Measurements from ENCODE around the gene ASB11.
"Not testable (repeated sequence)": the region's sequence is repeated elsewhere in the genome, so short reads cannot be mapped to it uniquely, and the experiment has no call there.

ASB11 gene

GRCh38 chrX:15292861-15293260 lies 22.6 kb downstream of the ASB11 start:
- no peak for DNase-seq
- TF ChIP-seq POLR2A (IDR thresholded peaks at IDR 0.05; ENCODE audit: low read length) (no peak), GATA1 (IDR thresholded peaks at IDR 0.05; ENCODE audit: low read depth, low read length) (no peak)

- TF ChIP-seq GATA1 (IDR thresholded peaks at IDR 0.05; ENCODE audit: low read depth, low read length) = no peak
- TF ChIP-seq POLR2A (IDR thresholded peaks at IDR 0.05; ENCODE audit: low read length) = no peak
These were observed 37.8 kb downstream of the ASB11 start for GRCh38 chrX:15277604-15278003.

GRCh38 chrX:15274946-15275345 lies 40.5 kb downstream of the ASB11 start:
- no peak for DNase-seq

More at GRCh38 chrX:15277604-15278003, 37.8 kb downstream of the ASB11 start:
- no peak for DNase-seq

GRCh38 chrX:15273275-15273674 lies 42.2 kb downstream of the ASB11 start:
- not testable (repeated sequence) for DNase-seq

More at GRCh38 chrX:15274946-15275345, 40.5 kb downstream of the ASB11 start:
- no peak for TF ChIP-seq POLR2A (IDR thresholded peaks at IDR 0.05; ENCODE audit: low read length)
- TF ChIP-seq GATA1 (IDR thresholded peaks at IDR 0.05; ENCODE audit: low read depth, low read length) = no peak

GRCh38 chrX:15271757-15272156 lies 43.7 kb downstream of the ASB11 start:
- DNase-seq = no peak
- no peak for TF ChIP-seq POLR2A (IDR thresholded peaks at IDR 0.05; ENCODE audit: low read length)
- no peak for TF ChIP-seq GATA1 (IDR thresholded peaks at IDR 0.05; ENCODE audit: low read depth, low read length)

GRCh38 chrX:15269618-15270521 lies 45.6 kb downstream of the ASB11 start, which contains the start of gene ASB9:
TSS of gene ASB9 (minus strand) at chrX:15270083. CDS start at chrX:15269874, 209 bp downstream.
- no peak for DNase-seq

GRCh38 chrX:15269120-15269519 lies 46.3 kb downstream of the ASB11 start:
- DNase-seq = no peak
- no peak for TF ChIP-seq GATA1 (IDR thresholded peaks at IDR 0.05; ENCODE audit: low read depth, low read length)

More at GRCh38 chrX:15269618-15270521, 45.6 kb downstream of the ASB11 start, which contains the start of gene ASB9:
- TF ChIP-seq POLR2A (IDR thresholded peaks at IDR 0.05; ENCODE audit: low read length) (no peak), GATA1 (IDR thresholded peaks at IDR 0.05; ENCODE audit: low read depth, low read length) (no peak)

- no peak for DNase-seq
- TF ChIP-seq POLR2A (IDR thresholded peaks at IDR 0.05; ENCODE audit: low read length) (no peak), GATA1 (IDR thresholded peaks at IDR 0.05; ENCODE audit: low read depth, low read length) (no peak)
These were observed 60.6 kb downstream of the ASB11 start for GRCh38 chrX:15254852-15255251.

- DNase-seq = no peak
- no peak for TF ChIP-seq POLR2A (IDR thresholded peaks at IDR 0.05; ENCODE audit: low read length)
- no peak for TF ChIP-seq GATA1 (IDR thresholded peaks at IDR 0.05; ENCODE audit: low read depth, low read length)
These were observed 69.5 kb downstream of the ASB11 start for GRCh38 chrX:15245896-15246295.

- no peak for DNase-seq
- no peak for TF ChIP-seq POLR2A (IDR thresholded peaks at IDR 0.05; ENCODE audit: low read length)
- TF ChIP-seq GATA1 (IDR thresholded peaks at IDR 0.05; ENCODE audit: low read depth, low read length) = no peak
These were observed 71.0 kb downstream of the ASB11 start for GRCh38 chrX:15244421-15244820.

- peak; percentile 4 to 50 for DNase-seq
These were observed 72.4 kb downstream of the ASB11 start for GRCh38 chrX:15242899-15243555.

GRCh38 chrX:15241301-15241700 lies 74.1 kb downstream of the ASB11 start:
- no peak for DNase-seq
- no peak for TF ChIP-seq GATA1 (IDR thresholded peaks at IDR 0.05; ENCODE audit: low read depth, low read length)
- TF ChIP-seq POLR2A (IDR thresholded peaks at IDR 0.05; ENCODE audit: low read length) = no peak

More at GRCh38 chrX:15242899-15243555, 72.4 kb downstream of the ASB11 start:
- no peak for TF ChIP-seq POLR2A (IDR thresholded peaks at IDR 0.05; ENCODE audit: low read length)

GRCh38 chrX:15240414-15240813 lies 75.0 kb downstream of the ASB11 start:
- TF ChIP-seq GATA1 (IDR thresholded peaks at IDR 0.05; ENCODE audit: low read depth, low read length) (no peak), POLR2A (IDR thresholded peaks at IDR 0.05; ENCODE audit: low read length) (no peak)
- no peak for DNase-seq

GRCh38 chrX:15236146-15236545 lies 79.3 kb downstream of the ASB11 start:
- TF ChIP-seq POLR2A (IDR thresholded peaks at IDR 0.05; ENCODE audit: low read length) (no peak), GATA1 (IDR thresholded peaks at IDR 0.05; ENCODE audit: low read depth, low read length) (no peak)
- no peak for DNase-seq

GRCh38 chrX:15235001-15235400 lies 80.4 kb downstream of the ASB11 start:
- no peak for DNase-seq
- no peak for TF ChIP-seq GATA1 (IDR thresholded peaks at IDR 0.05; ENCODE audit: low read depth, low read length)
- TF ChIP-seq POLR2A (IDR thresholded peaks at IDR 0.05; ENCODE audit: low read length) = no peak

Measured in erythroblast (primary cell).